ENCODE measurements around the gene RNH1.

The RNH1 gene

DNA sequence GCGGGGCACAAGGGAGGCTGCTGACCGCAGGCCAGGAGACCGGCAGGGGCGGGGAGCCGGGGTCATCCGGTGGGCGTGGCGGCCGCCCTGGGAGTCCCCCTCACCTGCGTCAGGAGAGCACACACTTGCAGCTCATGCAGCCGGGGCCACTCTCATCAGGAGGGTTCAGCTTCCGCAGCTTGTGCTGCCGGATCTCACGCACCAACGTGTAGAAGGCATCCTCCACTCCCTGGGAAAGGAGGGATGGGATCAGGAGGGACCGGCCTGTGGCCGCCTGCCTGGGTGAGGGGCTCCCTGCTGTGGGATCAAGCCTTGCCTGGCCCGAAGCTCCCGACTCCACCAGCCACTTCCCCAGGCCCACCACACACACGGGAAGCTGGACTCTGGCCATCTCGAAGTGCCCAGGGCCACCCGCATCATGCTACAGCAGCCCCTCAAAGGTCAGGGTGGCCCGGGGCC, 25.5 kb upstream of the RNH1 start:
- no peak overlapping the region for H3K4me2 ChIP-seq (ENCODE audit: low read depth, low read length, poor library complexity, severe bottlenecking)
- no peak overlapping the region for H3K9ac ChIP-seq (ENCODE audit: low read length)
- H2AFZ ChIP-seq (ENCODE audit: low read depth, low read length, severe bottlenecking) = no peak overlapping the region
- TF ChIP-seq EZH2phosphoT487 (conservative IDR thresholded peaks at IDR 0.05; ENCODE audit: low read length) = no peak
- TF ChIP-seq, protein P1, sequence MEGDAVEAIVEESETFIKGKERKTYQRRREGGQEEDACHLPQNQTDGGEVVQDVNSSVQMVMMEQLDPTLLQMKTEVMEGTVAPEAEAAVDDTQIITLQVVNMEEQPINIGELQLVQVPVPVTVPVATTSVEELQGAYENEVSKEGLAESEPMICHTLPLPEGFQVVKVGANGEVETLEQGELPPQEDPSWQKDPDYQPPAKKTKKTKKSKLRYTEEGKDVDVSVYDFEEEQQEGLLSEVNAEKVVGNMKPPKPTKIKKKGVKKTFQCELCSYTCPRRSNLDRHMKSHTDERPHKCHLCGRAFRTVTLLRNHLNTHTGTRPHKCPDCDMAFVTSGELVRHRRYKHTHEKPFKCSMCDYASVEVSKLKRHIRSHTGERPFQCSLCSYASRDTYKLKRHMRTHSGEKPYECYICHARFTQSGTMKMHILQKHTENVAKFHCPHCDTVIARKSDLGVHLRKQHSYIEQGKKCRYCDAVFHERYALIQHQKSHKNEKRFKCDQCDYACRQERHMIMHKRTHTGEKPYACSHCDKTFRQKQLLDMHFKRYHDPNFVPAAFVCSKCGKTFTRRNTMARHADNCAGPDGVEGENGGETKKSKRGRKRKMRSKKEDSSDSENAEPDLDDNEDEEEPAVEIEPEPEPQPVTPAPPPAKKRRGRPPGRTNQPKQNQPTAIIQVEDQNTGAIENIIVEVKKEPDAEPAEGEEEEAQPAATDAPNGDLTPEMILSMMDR (IDR thresholded peaks at IDR 0.05; ENCODE audit: insufficient read depth, low read length, poor library complexity, severe bottlenecking) = no peak
- H3K79me2 ChIP-seq (ENCODE audit: insufficient read depth, low read length) = peaks cover 12% of the 10 kb centered on the region
- peaks cover 11% of the 10 kb centered on the region for H3F3A ChIP-seq (ENCODE audit: insufficient read depth)
- no peaks in the 10 kb centered on the region for H3K27me3 ChIP-seq (ENCODE audit: low read length)
- H3K27ac ChIP-seq (ENCODE audit: low read depth, low read length) = no peak overlapping the region
- no peaks in the 10 kb centered on the region for H3K9me3 ChIP-seq (ENCODE audit: insufficient read depth, low read length)
- no peaks in the 10 kb centered on the region for H3K36me3 ChIP-seq (ENCODE audit: low read length)
- H4K20me1 ChIP-seq (ENCODE audit: low read depth, low read length) = no peaks in the 10 kb centered on the region
- no peaks in the 10 kb centered on the region for H3K9me2 ChIP-seq (replicated peaks; ENCODE audit: insufficient read depth, low read length)
- H3K4me3 ChIP-seq (ENCODE audit: insufficient read depth, low read length, poor library complexity, severe bottlenecking) = no peak overlapping the region

DNA sequence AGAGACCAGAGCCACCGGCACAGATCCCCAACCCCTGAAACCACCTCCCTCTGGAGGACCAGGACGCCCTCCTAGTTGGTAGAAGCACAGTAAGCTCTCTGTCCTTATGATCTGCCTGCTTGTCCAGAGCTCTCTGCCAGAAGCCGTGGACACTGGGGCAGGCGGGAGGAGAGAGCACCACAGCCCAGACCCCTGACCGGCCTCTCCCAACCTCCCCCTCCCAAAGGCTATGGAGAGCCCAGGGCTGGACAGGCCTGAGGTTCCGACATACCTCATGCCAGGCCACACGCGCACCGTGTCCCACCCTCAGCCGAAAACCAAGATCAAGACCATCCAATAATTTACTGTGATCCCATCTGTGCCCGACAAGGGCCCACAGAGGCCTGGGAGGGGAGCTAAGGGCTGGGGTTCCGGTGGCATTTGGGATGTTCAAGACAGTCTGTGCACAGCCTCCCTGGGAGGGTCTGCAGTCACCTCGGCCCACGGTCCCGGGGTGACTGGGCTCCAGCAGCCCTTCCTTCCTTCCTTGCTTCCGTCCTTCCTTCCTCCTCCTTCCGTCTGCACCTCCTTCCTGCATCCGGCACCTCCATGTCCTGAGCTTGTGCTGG, 25.0 kb upstream of the RNH1 start:
- Histone ChIP-seq H2AFZ (ENCODE audit: low read depth, low read length, severe bottlenecking) (no peak overlapping the region), H3K27ac (ENCODE audit: low read depth, low read length) (no peak overlapping the region), H3K9ac (ENCODE audit: low read length) (no peak overlapping the region), H3K36me3 (ENCODE audit: low read length) (no peaks in the 10 kb centered on the region), H3K4me2 (ENCODE audit: low read depth, low read length, poor library complexity, severe bottlenecking) (no peak overlapping the region), H3K4me3 (ENCODE audit: insufficient read depth, low read length, poor library complexity, severe bottlenecking) (no peak overlapping the region), H4K20me1 (ENCODE audit: low read depth, low read length) (no peaks in the 10 kb centered on the region), H3K27me3 (ENCODE audit: low read length) (no peaks in the 10 kb centered on the region), H3F3A (ENCODE audit: insufficient read depth) (peaks cover 11% of the 10 kb centered on the region), H3K9me2 (replicated peaks; ENCODE audit: insufficient read depth, low read length) (no peaks in the 10 kb centered on the region), H3K79me2 (ENCODE audit: insufficient read depth, low read length) (peaks cover 12% of the 10 kb centered on the region), H3K9me3 (ENCODE audit: insufficient read depth, low read length) (no peaks in the 10 kb centered on the region)
- TF ChIP-seq EZH2phosphoT487 (conservative IDR thresholded peaks at IDR 0.05; ENCODE audit: low read length) = no peak
- TF ChIP-seq, protein P1 (IDR thresholded peaks at IDR 0.05; ENCODE audit: insufficient read depth, low read length, poor library complexity, severe bottlenecking) = no peak

GRCh38 chr11:530960-531831, 24.2 kb upstream of the RNH1 start:
- Histone ChIP-seq H3K27ac (ENCODE audit: low read depth, low read length) (no peak overlapping the region), H3K9me3 (ENCODE audit: insufficient read depth, low read length) (no peaks in the 10 kb centered on the region), H2AFZ (ENCODE audit: low read depth, low read length, severe bottlenecking) (no peak overlapping the region), H3K9ac (ENCODE audit: low read length) (no peak overlapping the region), H3K4me2 (ENCODE audit: low read depth, low read length, poor library complexity, severe bottlenecking) (no peak overlapping the region), H3F3A (ENCODE audit: insufficient read depth) (peaks cover 3% of the 10 kb centered on the region), H3K4me3 (ENCODE audit: insufficient read depth, low read length, poor library complexity, severe bottlenecking) (no peak overlapping the region), H3K36me3 (ENCODE audit: low read length) (no peaks in the 10 kb centered on the region), H3K9me2 (replicated peaks; ENCODE audit: insufficient read depth, low read length) (no peaks in the 10 kb centered on the region), H4K20me1 (ENCODE audit: low read depth, low read length) (no peaks in the 10 kb centered on the region), H3K79me2 (ENCODE audit: insufficient read depth, low read length) (peaks cover 12% of the 10 kb centered on the region), H3K27me3 (ENCODE audit: low read length) (no peaks in the 10 kb centered on the region)
- no peak for TF ChIP-seq EZH2phosphoT487 (conservative IDR thresholded peaks at IDR 0.05; ENCODE audit: low read length)
- TF ChIP-seq, protein P1 (IDR thresholded peaks at IDR 0.05; ENCODE audit: insufficient read depth, low read length, poor library complexity, severe bottlenecking) = no peak
